HepG2 (cell line): Measurements from ENCODE around the gene ABI2. TPM values are rescaled to one million over a fixed set of nuclear protein-coding genes. Genes with fewer than 3 reads are reported as not detected.
A peak's percentile ranks its signal among the peaks of the same experiment; 100 is the strongest.

Experiments
- ATAC-seq: fragments of 200-7000 bp; cut with Tn5 transposase; 3 replicates; pipeline ENCODE4 v1.9.1; 2020; ENCODE audit warnings: mild to moderate bottlenecking, moderate library complexity
- BruUV-seq: library from RNA; stranded (reverse); fragments of 400-500 nt; replicated peaks from 2 replicates; lab custom pipeline; 2021; lab: Mats Ljungman, UMichigan
- CTCF ChIA-PET: fragments of 300-600 bp; formaldehyde crosslinking; extraction: SDS; loops from one replicate; lab custom pipeline; 2021; ENCODE audit warnings: low total read pairs, inconsistent platforms, low intra/inter-chr PET ratio; lab: Yijun Ruan, JAX
- POLR2A ChIA-PET: fragments of 350-600 bp; sonication (Branson Sonifier 250); formaldehyde crosslinking; loops from one replicate; lab custom pipeline; 2020; ENCODE audit warnings: antibody characterized with exemption, inconsistent platforms; lab: Yijun Ruan, JAX
- DNase-seq: peaks from one replicate; pipeline ENCODE4 v3.0.0-alpha.2; 2015; ENCODE audit warnings: low spot score
- FAIRE-seq: peaks from 3 replicates; lab custom pipeline; 2011; peaks lifted over from hg19 to GRCh38; lab: Jason Lieb, UNC
- H2AFZ ChIP-seq: one replicate; pipeline ENCODE4 v1.6.1; 2011; ENCODE audit warnings: low read length, inconsistent platforms
- H3K27ac ChIP-seq: fragments of 300-600 bp; 3 replicates; pipeline ENCODE4 v1.8.0; 2011; ENCODE audit warnings: mixed run types, mild to moderate bottlenecking, mixed read lengths, low read length, inconsistent platforms; ENCODE audit not compliant: insufficient read depth; ENCODE audit errors: extremely low read length
- H3K27me3 ChIP-seq, 2 experiments: fragments of 200-600 bp in 1 of 2; 2 replicates in 1 of 2; 3 replicates in 1 of 2; pipeline versions ENCODE4 v1.6.0 to v1.8.0; 2011; ENCODE audit warnings: low read length in 2 of 2, mild to moderate bottlenecking in 2 of 2, moderate library complexity in 2 of 2, inconsistent platforms in 1 of 2; ENCODE audit not compliant: insufficient read depth in 2 of 2, control insufficient read depth in 1 of 2
- H3K36me3 ChIP-seq, 2 experiments: fragments of 200-600 bp in 1 of 2; replicated peaks in 1 of 2; 2 replicates in 1 of 2; 3 replicates in 1 of 2; pipeline versions ENCODE4 v1.5.1 to v1.8.0; 2011; ENCODE audit warnings: low read length in 2 of 2, inconsistent platforms in 1 of 2; ENCODE audit not compliant: insufficient read depth in 2 of 2, control insufficient read depth in 1 of 2
- H3K4me1 ChIP-seq: 2 replicates; pipeline ENCODE4 v1.5.1; 2012; ENCODE audit warnings: low read length, inconsistent platforms; ENCODE audit not compliant: insufficient read depth
- H3K4me2 ChIP-seq: 2 replicates; pipeline ENCODE4 v1.6.0; 2011; ENCODE audit warnings: low read depth, low read length, inconsistent platforms
- H3K4me3 ChIP-seq, 3 experiments: fragments of 200-600 bp in 1 of 3; sonication (generic), shearing (Covaris generic) in 1 of 3; replicated peaks in 1 of 3; 2 replicates each; pipeline ENCODE4 v1.5.1; 2011 to 2016; ENCODE audit warnings: low read length in 3 of 3, inconsistent platforms in 2 of 3, low read depth in 2 of 3, mild to moderate bottlenecking in 2 of 3, control low read depth in 1 of 3, mixed read lengths in 1 of 3; ENCODE audit not compliant: insufficient read depth in 1 of 3
- H3K79me2 ChIP-seq: one replicate; pipeline ENCODE4 v1.6.1; 2011; ENCODE audit warnings: low read length, inconsistent platforms; ENCODE audit not compliant: insufficient read depth
- H3K9ac ChIP-seq: 2 replicates; pipeline ENCODE4 v1.6.0; 2011; ENCODE audit warnings: mild to moderate bottlenecking, low read depth, low read length, inconsistent platforms; ENCODE audit not compliant: insufficient read depth
- H3K9me3 ChIP-seq: 2 replicates; pipeline ENCODE4 v1.5.1; 2012; ENCODE audit warnings: mild to moderate bottlenecking, low read length
- H4K20me1 ChIP-seq: 2 replicates; pipeline ENCODE4 v1.6.0; 2011; ENCODE audit warnings: inconsistent platforms, mild to moderate bottlenecking, low read length, moderate library complexity; ENCODE audit not compliant: insufficient read depth
- ISX ChIP-seq: sonication (generic); formaldehyde crosslinking; conservative IDR thresholded peaks from 2 replicates; pipeline ENCODE4 v1.5.0; 2020; ENCODE audit warnings: missing genetic modification reagents
- MIER3 ChIP-seq: IDR thresholded peaks from 2 replicates; pipeline ENCODE4 v1.6.1; 2016; ENCODE audit warnings: missing compliant biosample characterization, borderline replicate concordance
- NFE2L1 ChIP-seq: sonication (generic); formaldehyde crosslinking; IDR thresholded peaks from 2 replicates; pipeline ENCODE4 v1.4.0; 2020; ENCODE audit warnings: missing genetic modification reagents, mild to moderate bottlenecking, borderline replicate concordance
- RFXAP ChIP-seq: sonication (generic); formaldehyde crosslinking; IDR thresholded peaks from 2 replicates; pipeline ENCODE4 v1.4.0; 2020; ENCODE audit warnings: missing genetic modification reagents, borderline replicate concordance
- TBX3 ChIP-seq: fragments of 450-650 bp; IDR thresholded peaks from 2 replicates; pipeline ENCODE4 v1.6.1; 2017; ENCODE audit warnings: antibody characterized with exemption, mild to moderate bottlenecking, inconsistent platforms, borderline replicate concordance
- TEAD2 ChIP-seq: sonication (generic); formaldehyde crosslinking; IDR thresholded peaks from 2 replicates; pipeline ENCODE4 v1.9.0; 2021; ENCODE audit warnings: missing genetic modification reagents
- ZNF567 ChIP-seq: sonication (generic); formaldehyde crosslinking; IDR thresholded peaks from 2 replicates; pipeline ENCODE4 v1.8.1; 2023; ENCODE audit warnings: mild to moderate bottlenecking, missing genetic modification reagents, borderline replicate concordance
- ZNF766 ChIP-seq: sonication (generic); formaldehyde crosslinking; IDR thresholded peaks from 2 replicates; pipeline ENCODE4 v1.5.0; 2020; ENCODE audit warnings: missing genetic modification reagents, borderline replicate concordance
- ZSCAN22 ChIP-seq: sonication (generic); formaldehyde crosslinking; IDR thresholded peaks from 2 replicates; pipeline ENCODE4 v1.4.0; 2020; ENCODE audit warnings: mild to moderate bottlenecking, missing genetic modification reagents
- WGBS: methylation state at CpG from one replicate; pipeline ENCODE4 v1.1.6; 2017; ENCODE audit warnings: low lambda C conversion rate; 5-methylcytosine and 5-hydroxymethylcytosine counted together
- in situ Hi-C: cut with HindIII; loops from 2 replicates; pipeline ENCODE4 v1.10.0; 2017; ENCODE audit warnings: low pct_unique_long_range_greater_than_20kb; ENCODE audit not compliant: extremely low pct_ligation_motif_present
- intact Hi-C: fragments of 100-400 bp; cut with micrococcal nuclease; formaldehyde crosslinking; loops from one replicate; pipeline ENCODE4 v1.10.0; 2022; ENCODE audit not compliant: unreplicated experiment
- polyA plus RNA-seq, 8 experiments: library from polyadenylated mRNA; depleted of rRNA in 3 of 8; stranded (reverse) in 7 of 8; unstranded in 1 of 8; fragments of >200 nt; fragmentation: Illumina TruSeq in 4 of 8; extraction: Trizol in 4 of 8; gene quantifications; 2 replicates each; pipeline versions ENCODE4 v1.2.1 to v1.2.3, GENCODE V29; 2011 to 2016; ENCODE audit warnings: low read depth in 4 of 8, missing spikeins in 1 of 8, mixed read lengths in 1 of 8; ENCODE audit not compliant: insufficient read depth in 1 of 8
- total RNA-seq, 5 experiments: library from RNA; depleted of rRNA; stranded (reverse); fragments of >200 nt; fragmentation: Illumina TruSeq; extraction: Trizol; gene quantifications; 2 replicates each; pipeline ENCODE4 v1.2.3, GENCODE V29; 2016; ENCODE audit warnings: low read depth in 1 of 5
- TF ChIP-seq, protein P1 (sequence below), 2 experiments: fragments of 450-650 bp in 1 of 2; sonication (generic) in 1 of 2; formaldehyde crosslinking; IDR thresholded peaks; 2 replicates each; pipeline versions ENCODE4 v1.5.0 to v1.8.0; 2020 to 2022; ENCODE audit warnings: mild to moderate bottlenecking in 1 of 2, missing genetic modification reagents in 1 of 2
- TF ChIP-seq, protein P2 (sequence below): sonication (generic); formaldehyde crosslinking; IDR thresholded peaks from 2 replicates; pipeline ENCODE4 v1.5.1; 2020; ENCODE audit warnings: mild to moderate bottlenecking, missing genetic modification reagents
- TF ChIP-seq, protein P3 (sequence below): sonication (generic); formaldehyde crosslinking; IDR thresholded peaks from 2 replicates; pipeline ENCODE4 v1.5.1; 2020; ENCODE audit warnings: missing genetic modification reagents, mild to moderate bottlenecking, borderline replicate concordance
- TF ChIP-seq, protein P4 (sequence below): sonication (generic); formaldehyde crosslinking; IDR thresholded peaks from 2 replicates; pipeline ENCODE4 v1.4.0; 2020; ENCODE audit warnings: low read depth, mild to moderate bottlenecking, missing genetic modification reagents
- TF ChIP-seq, protein P5 (sequence below), 2 experiments: sonication (generic) in 1 of 2; formaldehyde crosslinking in 1 of 2; IDR thresholded peaks; 2 replicates each; pipeline versions ENCODE4 v1.4.0 to v1.6.1; 2018 to 2020; ENCODE audit warnings: missing genetic modification reagents in 2 of 2, borderline replicate concordance in 1 of 2, low read depth in 1 of 2, mild to moderate bottlenecking in 1 of 2, missing biosample characterization in 1 of 2

ABI2 gene
- total and polyA plus RNA-seq, 2 of the 13 experiments (the other 11 are each of a cell fraction or from before 2014, with no cell fraction given), result 28.4 to 32.4 TPM

DNA sequence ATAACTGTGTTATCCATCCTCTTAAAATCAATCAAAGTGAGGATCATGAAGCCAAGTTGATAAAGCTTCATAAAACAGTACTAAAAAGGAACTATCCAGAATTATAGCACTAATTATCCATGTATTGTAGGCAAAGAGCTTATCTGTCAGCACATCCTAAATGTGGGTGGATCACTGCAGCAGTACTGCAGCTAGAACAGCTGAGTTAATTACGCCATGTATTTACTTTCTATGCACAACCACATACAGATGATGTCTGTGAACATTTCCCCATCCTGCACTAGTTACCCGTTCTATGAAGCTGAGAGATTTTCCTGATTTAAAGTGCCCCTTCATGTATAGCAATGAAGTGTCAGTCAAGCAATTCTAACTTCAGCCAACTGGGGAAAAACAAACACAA lies 110.3 kb downstream of the ABI2 start:
- in situ Hi-C loops (no loop called here), intact Hi-C loops (no loop called here)
- no peak for TF ChIP-seq RFXAP (CRISPR knock-in tag)
- TF ChIP-seq, protein P1, sequence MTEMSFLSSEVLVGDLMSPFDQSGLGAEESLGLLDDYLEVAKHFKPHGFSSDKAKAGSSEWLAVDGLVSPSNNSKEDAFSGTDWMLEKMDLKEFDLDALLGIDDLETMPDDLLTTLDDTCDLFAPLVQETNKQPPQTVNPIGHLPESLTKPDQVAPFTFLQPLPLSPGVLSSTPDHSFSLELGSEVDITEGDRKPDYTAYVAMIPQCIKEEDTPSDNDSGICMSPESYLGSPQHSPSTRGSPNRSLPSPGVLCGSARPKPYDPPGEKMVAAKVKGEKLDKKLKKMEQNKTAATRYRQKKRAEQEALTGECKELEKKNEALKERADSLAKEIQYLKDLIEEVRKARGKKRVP (CRISPR knock-in tag; IDR thresholded peaks at IDR 0.05), result no peak
- TF ChIP-seq, protein P2, sequence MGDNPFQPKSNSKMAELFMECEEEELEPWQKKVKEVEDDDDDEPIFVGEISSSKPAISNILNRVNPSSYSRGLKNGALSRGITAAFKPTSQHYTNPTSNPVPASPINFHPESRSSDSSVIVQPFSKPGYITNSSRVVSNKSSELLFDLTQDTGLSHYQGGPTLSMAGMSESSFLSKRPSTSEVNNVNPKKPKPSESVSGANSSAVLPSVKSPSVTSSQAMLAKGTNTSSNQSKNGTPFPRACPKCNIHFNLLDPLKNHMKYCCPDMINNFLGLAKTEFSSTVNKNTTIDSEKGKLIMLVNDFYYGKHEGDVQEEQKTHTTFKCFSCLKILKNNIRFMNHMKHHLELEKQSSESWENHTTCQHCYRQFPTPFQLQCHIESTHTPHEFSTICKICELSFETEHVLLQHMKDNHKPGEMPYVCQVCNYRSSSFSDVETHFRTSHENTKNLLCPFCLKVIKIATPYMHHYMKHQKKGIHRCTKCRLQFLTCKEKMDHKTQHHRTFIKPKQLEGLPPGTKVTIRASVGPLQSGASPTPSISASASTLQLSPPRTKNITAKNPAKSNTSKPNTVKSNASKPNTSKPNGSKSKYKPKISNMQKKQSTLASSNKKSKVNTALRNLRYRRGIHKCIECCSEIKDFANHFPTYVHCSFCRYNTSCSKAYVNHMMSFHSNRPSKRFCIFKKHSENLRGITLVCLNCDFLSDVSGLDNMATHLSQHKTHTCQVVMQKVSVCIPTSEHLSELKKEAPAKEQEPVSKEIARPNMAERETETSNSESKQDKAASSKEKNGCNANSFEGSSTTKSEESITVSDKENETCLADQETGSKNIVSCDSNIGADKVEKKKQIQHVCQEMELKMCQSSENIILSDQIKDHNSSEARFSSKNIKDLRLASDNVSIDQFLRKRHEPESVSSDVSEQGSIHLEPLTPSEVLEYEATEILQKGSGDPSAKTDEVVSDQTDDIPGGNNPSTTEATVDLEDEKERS, result no peak
- TF ChIP-seq ZNF567 (CRISPR knock-in tag), result no peak
- no peak for TF ChIP-seq TEAD2 (CRISPR knock-in tag)
- no peak for TF ChIP-seq NFE2L1
- TF ChIP-seq ZNF766, result no peak
- no peak for TF ChIP-seq TBX3
- no peak for TF ChIP-seq MIER3 (CRISPR knock-in tag)
- TF ChIP-seq, protein P3, sequence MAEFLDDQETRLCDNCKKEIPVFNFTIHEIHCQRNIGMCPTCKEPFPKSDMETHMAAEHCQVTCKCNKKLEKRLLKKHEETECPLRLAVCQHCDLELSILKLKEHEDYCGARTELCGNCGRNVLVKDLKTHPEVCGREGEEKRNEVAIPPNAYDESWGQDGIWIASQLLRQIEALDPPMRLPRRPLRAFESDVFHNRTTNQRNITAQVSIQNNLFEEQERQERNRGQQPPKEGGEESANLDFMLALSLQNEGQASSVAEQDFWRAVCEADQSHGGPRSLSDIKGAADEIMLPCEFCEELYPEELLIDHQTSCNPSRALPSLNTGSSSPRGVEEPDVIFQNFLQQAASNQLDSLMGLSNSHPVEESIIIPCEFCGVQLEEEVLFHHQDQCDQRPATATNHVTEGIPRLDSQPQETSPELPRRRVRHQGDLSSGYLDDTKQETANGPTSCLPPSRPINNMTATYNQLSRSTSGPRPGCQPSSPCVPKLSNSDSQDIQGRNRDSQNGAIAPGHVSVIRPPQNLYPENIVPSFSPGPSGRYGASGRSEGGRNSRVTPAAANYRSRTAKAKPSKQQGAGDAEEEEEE, result no peak
- TF ChIP-seq, protein P4, sequence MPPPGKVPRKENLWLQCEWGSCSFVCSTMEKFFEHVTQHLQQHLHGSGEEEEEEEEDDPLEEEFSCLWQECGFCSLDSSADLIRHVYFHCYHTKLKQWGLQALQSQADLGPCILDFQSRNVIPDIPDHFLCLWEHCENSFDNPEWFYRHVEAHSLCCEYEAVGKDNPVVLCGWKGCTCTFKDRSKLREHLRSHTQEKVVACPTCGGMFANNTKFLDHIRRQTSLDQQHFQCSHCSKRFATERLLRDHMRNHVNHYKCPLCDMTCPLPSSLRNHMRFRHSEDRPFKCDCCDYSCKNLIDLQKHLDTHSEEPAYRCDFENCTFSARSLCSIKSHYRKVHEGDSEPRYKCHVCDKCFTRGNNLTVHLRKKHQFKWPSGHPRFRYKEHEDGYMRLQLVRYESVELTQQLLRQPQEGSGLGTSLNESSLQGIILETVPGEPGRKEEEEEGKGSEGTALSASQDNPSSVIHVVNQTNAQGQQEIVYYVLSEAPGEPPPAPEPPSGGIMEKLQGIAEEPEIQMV (CRISPR knock-in tag), result no peak
- TF ChIP-seq ZSCAN22 (CRISPR knock-in tag), result no peak
- TF ChIP-seq ISX, result no peak
- TF ChIP-seq, protein P5, sequence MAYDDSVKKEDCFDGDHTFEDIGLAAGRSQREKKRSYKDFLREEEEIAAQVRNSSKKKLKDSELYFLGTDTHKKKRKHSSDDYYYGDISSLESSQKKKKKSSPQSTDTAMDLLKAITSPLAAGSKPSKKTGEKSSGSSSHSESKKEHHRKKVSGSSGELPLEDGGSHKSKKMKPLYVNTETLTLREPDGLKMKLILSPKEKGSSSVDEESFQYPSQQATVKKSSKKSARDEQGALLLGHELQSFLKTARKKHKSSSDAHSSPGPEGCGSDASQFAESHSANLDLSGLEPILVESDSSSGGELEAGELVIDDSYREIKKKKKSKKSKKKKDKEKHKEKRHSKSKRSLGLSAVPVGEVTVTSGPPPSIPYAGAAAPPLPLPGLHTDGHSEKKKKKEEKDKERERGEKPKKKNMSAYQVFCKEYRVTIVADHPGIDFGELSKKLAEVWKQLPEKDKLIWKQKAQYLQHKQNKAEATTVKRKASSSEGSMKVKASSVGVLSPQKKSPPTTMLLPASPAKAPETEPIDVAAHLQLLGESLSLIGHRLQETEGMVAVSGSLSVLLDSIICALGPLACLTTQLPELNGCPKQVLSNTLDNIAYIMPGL (CRISPR knock-in tag; IDR thresholded peaks at IDR 0.05; ENCODE audit: borderline replicate concordance in 1 of 2, low read depth in 1 of 2), result no peak
- no peak for ATAC-seq
- no peaks in the 10 kb centered on the region for H3K79me2 ChIP-seq
- no peaks in the 10 kb centered on the region for H3K9me3 ChIP-seq
- no peaks in the 10 kb centered on the region for H3K27me3 ChIP-seq
- no peaks in the 10 kb centered on the region for H4K20me1 ChIP-seq
- no peak for DNase-seq
- no peak overlapping the region for H3K4me3 ChIP-seq
- no peak overlapping the region for H3K4me2 ChIP-seq
- ChIA-PET POLR2A (interaction anchor here (0.6 kb wide), 1 partner anchor 177 kb away, joined by 3 read pairs; no protein-coding TSS in a partner anchor), CTCF (no interaction called here)
- no TSS peak for BruUV-seq
- 95% methylated on average over 2 of the region's 2 CpGs for WGBS
- H3K36me3 ChIP-seq, result peaks cover 12 to 42% of the 10 kb centered on the region in 2 experiments
- H3K27ac ChIP-seq, result no peak overlapping the region
- H3K9ac ChIP-seq, result no peak overlapping the region
- no peak overlapping the region for H2AFZ ChIP-seq
- peaks cover 6% of the 10 kb centered on the region; the same call in 1 of the 2 replicates for H3K4me1 ChIP-seq
- peak; percentile 26 for FAIRE-seq
